ENCODE results near the gene IPCEF1. TPM values are rescaled to one million over a fixed set of nuclear protein-coding genes. Genes with fewer than 3 reads are reported as not detected.

Gene IPCEF1
- total RNA-seq, 4 donors from 2014 or later, result 34.4 to 86.4 (median 73.6) TPM

DNA sequence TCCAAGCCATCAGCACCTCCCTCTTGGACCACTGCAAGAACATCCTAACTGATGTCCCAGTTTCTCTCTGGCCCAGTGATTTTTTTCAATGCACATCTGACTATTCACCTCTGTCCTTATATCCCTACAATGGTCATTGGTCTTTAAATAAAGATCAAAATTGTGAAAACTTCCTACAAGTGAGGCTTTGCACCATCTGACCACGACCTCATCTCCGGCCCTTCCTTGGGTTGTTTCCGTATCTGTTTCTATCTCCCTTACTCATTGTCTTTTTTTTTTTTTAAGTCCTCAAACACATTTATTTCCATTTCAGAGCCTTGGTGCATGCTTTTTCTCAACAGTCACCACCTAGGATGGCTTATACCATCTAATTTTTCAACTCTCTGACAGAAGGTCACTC, 88.1 kb downstream of the IPCEF1 start:
- no peak for DNase-seq
- TF ChIP-seq POLR2A (IDR thresholded peaks at IDR 0.05), result no peak
- TF ChIP-seq, protein P1, sequence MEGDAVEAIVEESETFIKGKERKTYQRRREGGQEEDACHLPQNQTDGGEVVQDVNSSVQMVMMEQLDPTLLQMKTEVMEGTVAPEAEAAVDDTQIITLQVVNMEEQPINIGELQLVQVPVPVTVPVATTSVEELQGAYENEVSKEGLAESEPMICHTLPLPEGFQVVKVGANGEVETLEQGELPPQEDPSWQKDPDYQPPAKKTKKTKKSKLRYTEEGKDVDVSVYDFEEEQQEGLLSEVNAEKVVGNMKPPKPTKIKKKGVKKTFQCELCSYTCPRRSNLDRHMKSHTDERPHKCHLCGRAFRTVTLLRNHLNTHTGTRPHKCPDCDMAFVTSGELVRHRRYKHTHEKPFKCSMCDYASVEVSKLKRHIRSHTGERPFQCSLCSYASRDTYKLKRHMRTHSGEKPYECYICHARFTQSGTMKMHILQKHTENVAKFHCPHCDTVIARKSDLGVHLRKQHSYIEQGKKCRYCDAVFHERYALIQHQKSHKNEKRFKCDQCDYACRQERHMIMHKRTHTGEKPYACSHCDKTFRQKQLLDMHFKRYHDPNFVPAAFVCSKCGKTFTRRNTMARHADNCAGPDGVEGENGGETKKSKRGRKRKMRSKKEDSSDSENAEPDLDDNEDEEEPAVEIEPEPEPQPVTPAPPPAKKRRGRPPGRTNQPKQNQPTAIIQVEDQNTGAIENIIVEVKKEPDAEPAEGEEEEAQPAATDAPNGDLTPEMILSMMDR (IDR thresholded peaks at IDR 0.05), result no peak
- peaks cover 0 to 7% of the 10 kb centered on the region in 2 donors for H3K4me1 ChIP-seq
- peak overlapping the region in 1 of 3 donors; percentile 28 for H3K27ac ChIP-seq
- H3K36me3 ChIP-seq, result no peaks in the 10 kb centered on the region
- intact Hi-C loops (cut with DNase I), result loop anchor here (10.0 kb wide), 1 partner anchor 106 kb away; no protein-coding TSS in a partner anchor
- 89 to 94% methylated on average over 3 of the region's 3 CpGs for WGBS, 2 donors
- H3K9me3 ChIP-seq, result no peaks in the 10 kb centered on the region
- no peaks in the 10 kb centered on the region for H3K27me3 ChIP-seq
- H3K4me3 ChIP-seq (replicated peaks in 1 of 3), result no peak overlapping the region

DNA sequence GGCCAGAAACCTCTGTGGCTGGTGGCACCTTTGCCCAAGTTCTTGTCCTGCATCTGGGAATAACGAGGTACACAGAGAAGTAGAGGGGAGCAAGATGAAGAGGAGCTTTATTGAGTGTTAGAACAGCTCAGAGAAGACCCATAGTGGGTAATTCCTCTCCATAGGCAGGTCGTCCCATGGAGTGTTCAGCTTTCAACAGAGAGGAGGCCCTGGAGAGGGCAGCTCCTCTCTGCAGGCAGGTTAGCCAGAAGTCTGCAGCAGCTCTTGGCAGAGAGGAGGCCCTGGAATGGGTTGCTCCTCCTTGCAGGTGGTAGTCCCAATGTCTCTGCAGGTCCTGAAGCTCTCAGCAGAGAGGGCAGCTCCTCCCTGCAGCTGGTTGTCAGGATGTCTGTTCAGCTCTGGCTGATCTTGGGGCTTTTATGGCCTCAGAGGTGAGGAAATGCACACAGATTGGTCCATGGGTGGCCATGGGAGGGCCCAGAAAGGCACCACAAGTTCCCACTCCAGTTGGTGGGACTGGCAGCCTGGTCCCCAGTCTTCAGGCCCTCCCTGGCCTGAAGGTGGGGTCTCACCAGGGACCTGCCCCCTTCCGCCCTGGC, 89.0 kb downstream of the IPCEF1 start:
- Histone ChIP-seq H3K36me3 (no peaks in the 10 kb centered on the region), H3K4me3 (replicated peaks in 1 of 3) (no peak overlapping the region), H3K27me3 (no peaks in the 10 kb centered on the region), H3K27ac (peak overlapping the region in 1 of 3 donors; percentile 28), H3K4me1 (peaks cover 0 to 5% of the 10 kb centered on the region in 2 donors), H3K9me3 (no peaks in the 10 kb centered on the region)
- no peak for TF ChIP-seq POLR2A (IDR thresholded peaks at IDR 0.05)
- TF ChIP-seq, protein P1 (IDR thresholded peaks at IDR 0.05), result no peak
- WGBS, 2 donors, result 89 to 90% methylated on average over 2 to 3 of the region's 3 CpGs
- DNase-seq, result no peak
- intact Hi-C loops (cut with DNase I), result loop anchor here (10.0 kb wide), 1 partner anchor 107 kb away; no protein-coding TSS in a partner anchor

DNA sequence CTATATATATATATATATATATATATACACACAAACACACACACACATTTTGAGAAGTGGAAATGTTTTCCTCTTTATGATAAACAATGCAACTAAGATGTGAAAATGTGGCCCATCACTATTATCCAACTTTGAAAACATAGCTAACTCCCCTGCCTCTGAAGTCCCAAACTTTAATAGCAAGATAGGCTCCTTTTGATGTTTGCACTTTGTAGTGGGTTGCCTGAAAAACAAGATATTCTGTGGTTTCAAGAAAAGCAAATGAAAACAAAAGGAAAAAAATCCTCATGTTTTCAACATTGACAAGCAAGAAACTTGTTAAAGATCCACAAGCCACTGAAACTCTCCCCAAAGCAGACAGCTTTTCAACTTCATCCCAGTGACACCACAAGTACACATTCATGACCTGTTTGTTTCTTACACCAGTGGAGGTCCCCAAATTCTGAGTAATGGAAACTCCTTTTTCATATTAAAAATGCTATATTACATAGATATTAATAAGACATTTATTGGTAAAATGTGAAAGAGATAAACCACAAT, 90.0 kb downstream of the IPCEF1 start:
- H3K9me3 ChIP-seq, result no peaks in the 10 kb centered on the region
- H3K36me3 ChIP-seq, result no peaks in the 10 kb centered on the region
- no peak for DNase-seq
- intact Hi-C loops (cut with DNase I), result loop anchor here (10.0 kb wide), 1 partner anchor 108 kb away; no protein-coding TSS in a partner anchor
- peaks cover 0 to 5% of the 10 kb centered on the region in 2 donors for H3K4me1 ChIP-seq
- peak overlapping the region in 1 of 3 donors; percentile 1 for H3K27ac ChIP-seq
- H3K4me3 ChIP-seq (replicated peaks in 1 of 3), result no peak overlapping the region
- no peaks in the 10 kb centered on the region for H3K27me3 ChIP-seq
- TF ChIP-seq, protein P1 (IDR thresholded peaks at IDR 0.05), result no peak
- no peak for TF ChIP-seq POLR2A (IDR thresholded peaks at IDR 0.05)

DNA sequence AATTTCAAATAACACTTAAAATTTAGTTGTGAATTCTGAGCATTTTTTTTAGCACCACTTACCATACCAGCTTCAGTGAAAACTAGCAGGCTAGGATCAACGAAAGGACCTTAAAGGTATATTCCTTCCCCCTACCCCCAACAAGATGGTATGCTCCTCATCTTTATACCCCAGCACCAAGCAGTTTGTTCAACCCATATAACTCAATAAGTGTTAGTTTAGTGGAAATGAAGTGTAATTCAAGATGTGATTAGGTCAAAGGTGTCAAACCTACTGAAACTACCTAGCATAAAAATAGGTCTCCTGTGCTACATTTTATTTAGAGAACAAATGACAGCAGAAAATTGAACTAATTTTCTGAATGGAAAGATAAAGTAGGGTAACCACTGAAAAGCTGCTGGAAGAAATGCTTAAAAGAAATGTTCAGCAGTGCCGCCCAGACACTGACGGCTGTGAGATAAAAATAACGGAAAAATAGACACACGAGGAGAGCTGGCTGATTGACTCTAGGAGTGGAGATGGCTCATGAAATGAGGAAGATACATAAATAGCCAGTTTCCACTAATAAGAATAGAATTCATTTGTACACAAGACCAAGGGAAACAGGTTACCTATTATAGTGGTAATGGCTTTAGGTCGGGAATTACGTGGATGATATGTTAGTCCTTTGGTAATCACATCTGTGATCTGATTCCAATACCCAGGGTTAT, 94.8 kb downstream of the IPCEF1 start:
- no peak overlapping the region for H3K4me3 ChIP-seq (replicated peaks in 1 of 3)
- no peaks in the 10 kb centered on the region for H3K9me3 ChIP-seq
- intact Hi-C loops (cut with DNase I), result loop anchor here (10.0 kb wide), 1 partner anchor 113 kb away; no protein-coding TSS in a partner anchor
- no peak for DNase-seq
- no peaks in the 10 kb centered on the region for H3K4me1 ChIP-seq
- WGBS, 2 donors, result 86 to 87% methylated on average over 7 of the region's 7 CpGs
- no peak overlapping the region for H3K27ac ChIP-seq
- H3K36me3 ChIP-seq, result no peaks in the 10 kb centered on the region
- TF ChIP-seq POLR2A (IDR thresholded peaks at IDR 0.05), result no peak
- TF ChIP-seq, protein P1 (IDR thresholded peaks at IDR 0.05), result no peak
- no peaks in the 10 kb centered on the region for H3K27me3 ChIP-seq

Measured in thyroid gland (tissue), 4 donors.